A673 (cell line): ENCODE results near the gene ABHD16B. TPM values are rescaled to one million over a fixed set of nuclear protein-coding genes. Genes with fewer than 3 reads are reported as not detected.

Experiments used
- BruUV-seq: library from RNA; stranded (reverse); fragments of 400-500 nt; replicated peaks from 2 replicates; lab custom pipeline; 2021; lab: Mats Ljungman, UMichigan
- CTCF ChIA-PET: fragments of 300-600 bp; sonication (Branson Sonifier 250); formaldehyde crosslinking; loops from one replicate; lab custom pipeline; 2022; ENCODE audit warnings: antibody characterized with exemption; lab: Charles Lee
- POLR2A ChIA-PET: fragments of 300-600 bp; sonication (Branson Sonifier 250); formaldehyde crosslinking; loops from one replicate; lab custom pipeline; 2022; ENCODE audit warnings: antibody characterized with exemption; ENCODE audit not compliant: low non-redundant PET; lab: Charles Lee
- DNase-seq: peaks from one replicate; pipeline ENCODE4 v3.0.0-alpha.2; 2015; ENCODE audit warnings: low spot score
- H3K27ac ChIP-seq: fragments of 200-600 bp; sonication (generic); 2 replicates; pipeline ENCODE4 v1.5.1; 2016; ENCODE audit warnings: mixed run types, low read depth, mild to moderate bottlenecking, mixed read lengths, antibody characterized with exemption, low read length; ENCODE audit not compliant: poor library complexity, severe bottlenecking
- H3K27me3 ChIP-seq: fragments of 200-600 bp; sonication (generic); replicated peaks from 2 replicates; pipeline ENCODE4 v1.6.1; 2017; ENCODE audit warnings: mixed run types, low read depth, mild to moderate bottlenecking, mixed read lengths, antibody characterized with exemption, low read length; ENCODE audit not compliant: insufficient read depth, poor library complexity
- H3K36me3 ChIP-seq: fragments of 200-600 bp; sonication (generic); 2 replicates; pipeline ENCODE4 v1.6.1; 2016; ENCODE audit warnings: mixed run types, mild to moderate bottlenecking, mixed read lengths, antibody characterized with exemption, low read length; ENCODE audit not compliant: insufficient read depth, poor library complexity, severe bottlenecking
- H3K4me1 ChIP-seq: fragments of 200-600 bp; sonication (generic); 2 replicates; pipeline ENCODE4 v1.6.1; 2017; ENCODE audit warnings: mixed run types, mild to moderate bottlenecking, mixed read lengths, antibody characterized with exemption, low read length; ENCODE audit not compliant: insufficient read depth, poor library complexity, severe bottlenecking
- H3K4me3 ChIP-seq: fragments of 200-600 bp; sonication (generic); 2 replicates; pipeline ENCODE4 v1.5.1; 2016; ENCODE audit warnings: low read depth, mixed run types, mild to moderate bottlenecking, mixed read lengths, low read length; ENCODE audit not compliant: poor library complexity, severe bottlenecking
- H3K9me3 ChIP-seq: fragments of 200-600 bp; sonication (generic); 2 replicates; pipeline ENCODE4 v1.6.1; 2016; ENCODE audit warnings: mixed run types, low read depth, mild to moderate bottlenecking, mixed read lengths, antibody characterized with exemption, low read length; ENCODE audit not compliant: poor library complexity, severe bottlenecking
- CTCF ChIP-seq: fragments of 300-800, 200-600 bp; sonication (generic); conservative IDR thresholded peaks from 2 replicates; pipeline ENCODE4 v1.5.1; 2017; ENCODE audit warnings: low read depth, mild to moderate bottlenecking, antibody characterized with exemption, low read length, moderate library complexity, mixed read lengths
- EZH2 ChIP-seq: fragments of 200-600 bp; sonication (generic); IDR thresholded peaks from 2 replicates; pipeline ENCODE4 v1.6.1; 2017; ENCODE audit warnings: borderline replicate concordance, low read depth, mild to moderate bottlenecking, mixed read lengths, antibody characterized with exemption, low read length; ENCODE audit not compliant: poor library complexity, severe bottlenecking
- intact Hi-C: fragments of 100-400 bp; cut with micrococcal nuclease; formaldehyde crosslinking; loops from one replicate; pipeline ENCODE4 v1.10.0; 2022; ENCODE audit not compliant: unreplicated experiment
- total RNA-seq: library from RNA; stranded (reverse); gene quantifications from 2 replicates; pipeline ENCODE4 v1.2.3, GENCODE V29; 2021

ABHD16B gene
- total RNA-seq, 1 experiment from 2014 or later = not detected

DNA sequence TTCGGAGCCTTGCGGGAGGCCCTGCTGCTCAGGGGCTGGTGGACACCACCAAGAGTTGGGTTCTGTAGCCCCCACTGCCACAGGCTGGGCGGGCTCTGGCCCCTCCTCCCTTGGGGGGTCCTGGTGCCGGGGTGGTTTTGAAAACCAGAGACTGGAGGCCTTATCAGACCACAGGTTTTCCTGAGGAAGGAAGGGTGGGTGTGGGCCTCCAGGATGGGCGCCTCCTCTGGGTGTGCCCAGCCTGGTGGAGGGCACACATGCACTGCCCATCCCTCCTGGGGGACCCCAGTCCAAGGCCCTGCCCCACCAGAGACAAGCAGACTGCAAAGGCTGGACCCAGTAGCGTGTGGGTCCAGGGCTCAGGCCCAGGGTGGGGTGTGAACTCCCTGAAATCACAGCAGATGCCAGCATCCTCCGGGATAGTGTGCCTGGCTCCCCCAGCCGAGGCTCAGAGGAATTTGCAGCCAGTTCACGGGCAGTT, 16.7 kb upstream of the ABHD16B start:
- BruUV-seq = no TSS peak
- intact Hi-C loops = no loop called here
- Histone ChIP-seq H3K9me3 (no peaks in the 10 kb centered on the region), H3K27me3 (no peaks in the 10 kb centered on the region), H3K36me3 (no peaks in the 10 kb centered on the region), H3K4me3 (no peak overlapping the region), H3K4me1 (no peaks in the 10 kb centered on the region), H3K27ac (no peak overlapping the region)
- POLR2A ChIA-PET = no interaction called here
- no peak for TF ChIP-seq EZH2
- no peak for TF ChIP-seq CTCF
- CTCF ChIA-PET = interaction anchor here (0.6 kb wide), 1 partner anchor 129 kb away, joined by 3 read pairs; no protein-coding TSS in a partner anchor
- DNase-seq = no peak

GRCh38 chr20:63846128-63846771, 15.0 kb upstream of the ABHD16B start:
- TF ChIP-seq EZH2 (no peak), CTCF (no peak)
- Histone ChIP-seq H3K9me3 (no peaks in the 10 kb centered on the region), H3K4me1 (no peaks in the 10 kb centered on the region), H3K4me3 (no peak overlapping the region), H3K27me3 (no peaks in the 10 kb centered on the region), H3K27ac (no peak overlapping the region), H3K36me3 (no peaks in the 10 kb centered on the region)
- CTCF ChIA-PET = no interaction called here
- POLR2A ChIA-PET = no interaction called here
- intact Hi-C loops = no loop called here
- no peak for DNase-seq
- BruUV-seq = no TSS peak

DNA sequence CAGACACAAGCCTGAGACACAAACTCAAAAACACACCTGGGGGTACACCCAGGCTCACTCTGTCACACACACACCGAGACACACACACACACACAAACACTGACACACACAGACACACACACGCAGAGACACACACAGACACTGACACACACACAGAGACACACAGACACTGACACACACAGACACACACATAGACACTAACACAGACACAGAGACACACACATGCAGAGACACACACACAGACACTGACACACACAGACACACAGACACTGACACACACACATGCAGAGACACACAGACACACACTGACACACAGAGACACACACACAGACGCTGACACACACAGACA, 14.4 kb upstream of the ABHD16B start:
- no peaks in the 10 kb centered on the region for H3K9me3 ChIP-seq
- H3K4me1 ChIP-seq = no peaks in the 10 kb centered on the region
- BruUV-seq = no TSS peak
- TF ChIP-seq EZH2 (no peak), CTCF (no peak)
- no peaks in the 10 kb centered on the region for H3K36me3 ChIP-seq
- H3K4me3 ChIP-seq = no peak overlapping the region
- no peaks in the 10 kb centered on the region for H3K27me3 ChIP-seq
- CTCF ChIA-PET = no interaction called here
- no peak overlapping the region for H3K27ac ChIP-seq
- no peak for DNase-seq
- intact Hi-C loops = no loop called here
- POLR2A ChIA-PET = no interaction called here
